HG02759 (cell line): ENCODE data around the gene AKAP13.
A peak's percentile ranks its signal among the peaks of the same experiment; 100 is the strongest.

ENCODE experiments used
- ATAC-seq: cut with Tn5 transposase; IDR thresholded peaks from one replicate; pipeline ENCODE4 v1.9.1; 2021; ENCODE audit warnings: mild to moderate bottlenecking, moderate library complexity; ENCODE audit not compliant: unreplicated experiment

AKAP13 gene

DNA sequence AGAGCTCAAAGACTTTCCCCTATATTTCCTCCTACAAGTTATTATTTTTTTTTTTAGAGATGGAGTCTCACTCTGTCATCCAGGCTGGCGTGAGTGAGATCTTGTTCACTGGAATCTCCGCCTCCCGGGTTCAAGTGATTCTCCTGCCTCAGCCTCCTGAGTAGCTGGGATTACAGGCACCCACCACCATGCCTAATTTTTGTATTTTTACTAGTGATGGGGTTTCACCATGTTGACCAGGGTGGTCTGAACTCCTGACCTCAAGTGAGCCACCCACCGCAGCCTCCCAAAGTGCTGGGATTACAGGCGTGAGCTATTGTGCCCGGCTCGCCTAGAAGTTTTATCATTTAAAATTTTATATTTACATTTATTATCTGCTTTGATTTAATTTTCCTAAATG lies 5.9 kb downstream of the AKAP13 start:
- no peak for ATAC-seq

DNA sequence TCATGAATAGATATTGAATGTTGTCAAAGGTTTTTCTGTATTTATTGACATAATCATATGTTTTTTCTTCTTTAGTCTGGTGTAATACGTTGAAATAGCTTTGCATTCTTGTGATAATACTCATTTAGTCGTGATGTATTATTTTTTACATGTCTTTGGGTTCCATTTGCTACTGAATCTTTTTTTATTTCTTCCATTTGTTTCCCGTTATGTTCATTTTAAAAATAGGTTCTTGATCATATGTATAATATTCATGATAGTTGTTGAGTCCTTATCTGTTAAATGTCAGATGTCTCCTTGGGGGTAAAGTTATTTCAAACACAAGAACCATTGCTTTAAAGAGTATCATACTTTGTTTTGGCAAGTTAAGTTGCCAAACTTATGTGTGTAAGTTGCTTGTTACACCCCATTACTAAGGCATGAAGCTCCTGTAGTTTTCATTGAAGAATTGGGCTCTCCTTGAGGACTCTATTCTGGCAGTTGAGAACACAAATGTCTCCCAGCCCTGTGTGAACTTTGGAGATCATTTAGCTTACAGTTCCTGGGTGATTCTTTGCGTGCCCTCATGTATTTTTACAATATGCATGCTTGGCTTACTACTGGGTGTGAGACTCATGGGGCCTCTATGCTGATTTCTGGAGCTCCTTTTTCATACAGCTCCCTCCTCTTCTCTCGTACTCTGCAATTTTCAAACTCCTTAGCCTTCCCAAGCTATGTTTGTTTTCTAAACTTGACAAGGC lies 8.3 kb downstream of the AKAP13 start:
- no peak for ATAC-seq

DNA sequence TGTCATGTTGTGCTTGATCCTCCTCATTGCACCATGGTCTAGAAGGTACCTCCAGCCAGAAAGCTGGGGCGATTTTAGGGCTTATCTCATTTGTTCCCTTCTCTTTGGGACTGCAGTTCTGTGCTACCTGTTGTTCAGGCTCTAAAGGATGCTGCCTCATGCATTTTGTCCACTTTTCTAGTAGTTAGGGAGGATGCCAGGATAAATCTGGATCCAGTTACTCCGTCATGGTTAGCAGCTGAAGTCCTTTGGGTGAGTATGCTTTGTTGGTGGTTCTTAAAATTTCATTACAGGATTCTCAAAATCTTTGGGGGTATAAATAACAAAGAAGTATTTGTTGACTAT lies 8.9 kb downstream of the AKAP13 start:
- ATAC-seq: no peak

DNA sequence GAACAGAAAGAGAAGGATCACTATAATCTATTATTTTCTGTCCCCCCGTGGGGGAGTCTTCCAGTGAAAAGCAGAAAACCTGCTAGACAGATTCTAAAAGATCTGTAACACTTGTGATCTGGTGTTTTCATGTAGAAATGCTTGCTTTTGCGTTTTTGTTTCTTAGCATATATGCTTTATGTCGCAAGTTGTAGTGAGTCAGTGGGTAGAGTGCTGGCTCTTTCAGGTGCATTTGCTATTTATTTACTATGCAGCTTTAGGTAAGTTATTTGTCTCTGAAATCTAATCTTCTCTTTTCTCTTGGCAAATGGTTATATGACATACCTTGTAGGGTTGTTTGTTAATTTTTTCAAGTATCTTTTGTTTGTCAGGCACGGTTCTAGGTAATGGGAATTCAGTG lies 9.4 kb downstream of the AKAP13 start:
- no peak for ATAC-seq

DNA sequence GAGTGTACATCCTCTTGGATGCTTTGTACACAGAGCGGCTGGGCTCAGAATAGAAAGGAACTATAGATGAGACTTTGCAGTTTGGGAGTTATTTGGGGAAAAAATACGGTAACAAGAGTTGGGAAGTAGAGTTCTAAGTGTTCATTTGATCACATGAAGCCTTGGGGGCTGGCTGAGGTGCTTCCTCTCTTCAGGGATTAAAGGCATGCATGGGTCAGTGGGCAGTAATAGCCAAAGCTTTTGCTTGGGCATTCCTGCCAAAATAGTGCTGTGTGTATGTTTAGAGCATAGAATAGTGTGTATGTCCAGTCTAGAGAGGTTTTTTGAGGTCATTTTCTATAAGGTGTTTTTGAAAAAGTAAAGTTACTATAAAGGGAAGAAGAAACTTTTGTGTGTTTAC lies 12.8 kb downstream of the AKAP13 start:
- no peak for ATAC-seq

DNA sequence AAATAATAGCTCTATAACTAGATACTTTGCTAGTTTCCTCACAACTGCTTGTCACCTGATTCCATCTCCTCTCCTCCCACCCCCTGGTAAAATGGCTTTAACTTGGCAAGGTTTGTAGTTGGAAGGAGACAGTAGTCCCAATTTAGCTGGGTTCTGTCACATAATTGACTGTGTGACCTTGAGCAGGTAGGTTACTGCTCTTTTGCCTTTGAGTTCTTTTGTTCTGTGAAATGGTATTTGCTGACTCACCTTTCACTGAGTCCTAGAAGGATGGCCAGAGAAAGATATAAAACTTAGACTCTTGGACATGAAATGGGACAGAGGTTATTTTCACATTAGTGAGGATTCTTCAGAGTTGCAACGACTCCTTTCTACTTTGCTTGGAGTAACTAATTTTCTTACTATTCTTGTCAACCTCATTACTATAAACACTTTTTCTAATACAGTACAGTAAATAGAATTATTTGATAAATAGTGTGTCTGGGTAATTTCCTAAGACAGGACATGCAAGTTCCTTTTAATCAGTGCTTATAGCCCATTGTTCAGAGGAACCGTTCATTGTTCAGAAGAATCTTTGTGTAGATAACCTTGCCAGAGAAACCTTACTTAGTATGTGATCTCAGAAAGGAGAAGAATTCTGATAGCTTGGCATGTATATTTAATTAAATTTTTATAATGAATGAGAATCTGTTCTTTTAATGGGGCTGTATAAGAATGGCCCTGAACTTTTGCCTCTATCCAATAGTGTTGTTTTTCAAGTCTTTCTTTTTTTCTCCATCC lies 14.3 kb downstream of the AKAP13 start:
- no peak for ATAC-seq

DNA sequence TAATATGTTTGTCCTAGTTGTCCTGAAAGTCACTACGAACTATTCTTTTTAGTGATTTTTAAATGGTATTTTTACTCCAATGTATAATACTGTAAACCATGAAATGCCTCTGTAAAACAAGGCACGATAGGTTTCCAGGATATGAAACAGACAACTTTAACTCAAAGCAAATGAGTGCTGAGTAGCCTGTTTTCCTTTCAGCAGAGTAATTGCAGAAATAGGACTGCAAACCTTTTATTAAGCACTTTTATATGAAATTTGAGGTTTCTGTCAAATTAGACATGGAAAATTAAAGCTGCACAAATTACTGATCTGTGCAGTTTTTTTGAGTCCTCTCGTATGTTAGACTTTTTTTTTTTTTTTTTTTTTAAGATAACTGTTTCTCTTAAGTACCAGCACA lies 16.2 kb downstream of the AKAP13 start:
- ATAC-seq: no peak

DNA sequence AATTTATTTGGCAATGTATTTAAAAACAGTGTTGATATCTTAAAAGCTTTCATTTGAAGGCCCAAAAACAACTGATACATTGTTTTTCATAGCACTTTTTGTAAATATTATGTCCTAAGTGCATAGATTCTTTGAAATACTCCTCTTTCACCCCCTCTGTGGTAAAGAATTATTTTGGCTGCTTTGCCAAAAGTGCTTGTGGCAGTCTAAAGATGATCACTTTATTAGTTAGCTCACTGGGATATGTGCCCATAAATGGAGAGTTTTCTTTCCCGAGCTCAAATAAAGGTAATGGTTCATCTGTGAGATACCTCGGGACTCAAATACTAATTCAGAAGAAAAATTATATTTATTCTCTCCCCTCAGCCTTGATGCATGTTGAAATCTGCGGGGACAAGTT lies 16.7 kb downstream of the AKAP13 start:
- no peak for ATAC-seq

DNA sequence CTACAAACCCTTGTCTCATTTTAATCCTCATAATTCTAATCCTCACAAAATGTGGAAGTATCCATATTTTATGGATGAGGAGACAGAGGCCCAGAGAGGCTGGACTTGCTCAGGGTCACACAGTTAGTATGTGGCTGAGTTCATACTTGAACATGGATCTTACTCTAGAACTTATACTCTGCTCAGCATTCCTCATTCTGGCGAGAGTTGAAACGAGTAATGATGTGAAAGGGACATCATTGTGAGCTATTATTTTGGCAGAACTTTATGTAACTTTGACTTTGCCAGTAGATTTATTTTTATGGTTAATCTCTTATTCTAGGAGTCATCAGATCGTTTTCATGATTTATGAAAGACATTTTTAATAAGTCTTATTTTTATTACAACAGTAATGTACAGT lies 17.5 kb downstream of the AKAP13 start:
- no peak for ATAC-seq

DNA sequence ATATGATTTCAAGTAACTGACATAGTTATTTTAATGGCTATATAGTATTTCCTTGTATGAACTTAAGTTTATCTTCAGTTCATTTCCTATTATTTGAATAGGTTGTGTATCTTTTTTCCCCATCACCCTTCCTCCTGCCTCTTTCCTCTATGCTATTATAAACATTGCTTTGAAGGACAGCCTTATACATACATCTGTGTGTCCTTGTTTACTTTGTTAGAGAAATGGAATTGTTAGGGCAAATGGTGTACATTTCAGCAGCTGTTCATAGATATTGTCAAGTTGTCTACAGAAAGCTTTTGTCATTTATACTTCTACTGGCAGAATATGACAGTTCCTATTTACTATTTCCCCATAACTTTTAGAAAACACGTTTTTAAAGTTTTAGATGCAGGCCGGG lies 18.4 kb downstream of the AKAP13 start:
- no peak for ATAC-seq

DNA sequence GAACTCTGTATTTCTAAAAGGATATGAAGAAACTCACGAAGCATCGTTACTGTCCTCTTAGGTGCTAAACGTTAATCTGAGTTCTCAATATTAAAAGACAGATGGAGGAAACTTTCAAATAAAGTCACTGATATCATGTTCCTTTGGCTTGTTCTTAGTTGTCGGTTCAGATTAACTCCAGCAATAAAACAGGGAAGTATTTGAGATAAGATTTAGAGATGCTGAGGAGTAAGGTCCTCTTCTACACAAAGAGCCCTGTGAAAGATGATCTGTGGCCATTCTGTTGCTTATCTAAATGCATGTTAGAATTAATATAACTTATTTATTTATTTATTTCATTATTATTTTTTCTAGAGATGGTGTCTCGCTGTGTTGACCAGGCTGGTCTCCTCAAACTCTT lies 19.2 kb downstream of the AKAP13 start:
- no peak for ATAC-seq

DNA sequence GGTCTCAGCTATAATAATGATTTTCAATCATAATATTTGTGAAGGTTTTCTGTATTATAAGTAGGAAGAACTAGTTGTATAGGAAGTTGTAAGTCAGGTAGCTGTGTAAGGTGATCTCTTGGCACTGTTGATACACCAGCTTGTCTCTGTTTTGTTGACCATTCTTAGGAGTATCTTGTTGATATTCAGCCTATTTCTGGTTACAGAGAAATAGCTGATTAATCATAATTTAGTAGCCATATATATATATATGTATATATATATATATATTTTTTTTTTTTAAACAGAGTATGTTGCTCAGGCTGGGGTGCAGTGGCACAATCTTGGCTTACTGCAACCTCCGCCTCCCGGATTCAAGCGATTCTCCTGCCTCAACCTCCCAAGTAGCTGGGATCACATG lies 20.2 kb downstream of the AKAP13 start:
- ATAC-seq: no peak

DNA sequence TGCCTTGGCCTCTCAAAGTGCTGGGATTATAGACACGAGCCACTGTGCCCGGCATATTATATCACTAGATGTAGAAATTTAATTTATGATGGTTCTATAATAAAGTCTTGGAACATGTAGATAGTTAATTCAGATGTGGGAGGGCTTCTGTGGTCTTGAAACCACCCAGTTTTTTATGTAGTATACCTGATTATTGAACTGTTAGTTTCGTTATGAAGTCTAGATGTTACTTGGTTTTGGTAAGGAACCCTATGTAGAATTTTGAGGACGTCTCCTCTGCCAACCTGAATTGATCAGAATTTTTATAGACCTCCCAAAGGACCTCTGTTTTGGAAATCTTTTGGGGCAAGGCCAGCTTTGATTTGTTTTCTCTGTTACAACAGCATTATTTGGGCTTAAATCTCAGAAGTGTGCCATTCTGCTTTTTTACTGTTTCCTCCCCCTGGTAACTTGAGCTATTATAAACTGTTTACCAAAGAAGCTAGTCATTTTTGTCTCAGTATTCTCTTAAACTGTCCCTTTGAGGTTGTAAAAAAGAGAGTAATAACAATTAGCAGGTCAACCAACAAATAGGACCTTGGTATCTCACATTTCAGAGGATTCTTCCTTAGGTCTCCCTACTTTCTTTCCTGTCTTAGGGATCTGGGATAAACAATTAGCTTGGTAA lies 20.8 kb downstream of the AKAP13 start:
- ATAC-seq: peak; percentile 61

DNA sequence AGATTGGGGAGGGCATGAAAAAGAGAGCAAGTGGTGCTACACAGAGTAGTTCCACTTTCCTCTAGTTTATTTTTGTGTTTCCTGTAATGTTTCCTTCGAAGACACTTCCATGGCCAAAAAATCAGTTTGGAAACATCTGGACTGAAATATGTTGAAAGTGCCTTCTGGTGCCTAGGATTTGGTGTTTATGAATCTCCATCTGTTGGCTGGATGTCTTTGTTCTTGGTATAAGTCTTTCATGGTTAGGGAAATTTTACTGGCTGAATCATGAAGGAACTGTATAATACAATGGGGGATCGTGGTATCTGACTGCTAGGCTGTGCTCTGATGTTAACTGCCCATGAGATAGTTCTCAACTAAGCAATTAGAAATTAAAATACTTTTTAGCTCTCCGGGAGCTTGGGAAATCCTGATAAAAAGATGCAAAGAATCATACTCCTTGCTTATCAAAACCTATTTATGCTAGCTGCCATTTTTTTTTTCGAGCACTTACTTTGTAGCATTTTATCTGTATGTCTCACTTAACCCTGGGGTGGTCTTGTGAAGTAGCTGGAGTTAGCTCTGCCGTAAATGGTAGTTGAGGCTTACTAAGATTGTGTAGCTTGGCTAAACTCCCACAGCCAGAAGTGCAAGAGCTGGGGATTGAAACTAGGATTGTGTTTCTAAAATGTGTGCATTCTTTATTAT lies 21.9 kb downstream of the AKAP13 start:
- no peak for ATAC-seq

DNA sequence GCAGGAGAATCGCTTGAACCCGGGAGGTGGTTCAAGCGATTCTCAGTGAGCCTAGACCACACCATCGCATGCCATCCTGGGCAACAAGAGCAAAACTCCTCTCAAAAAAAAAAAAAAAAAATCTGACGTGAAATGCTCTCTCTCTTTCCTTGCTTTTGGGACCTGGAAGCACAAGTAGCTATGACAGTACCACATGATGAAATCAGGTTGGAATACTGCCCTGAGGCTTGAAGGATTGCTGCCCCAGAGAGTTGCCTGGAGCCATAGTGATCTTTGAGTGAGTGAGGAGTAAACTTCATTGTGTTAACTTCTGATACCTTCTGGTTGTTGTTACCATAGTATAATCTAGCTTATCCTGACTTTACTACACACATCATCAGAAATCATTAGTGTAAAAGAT lies 23.3 kb downstream of the AKAP13 start:
- no peak for ATAC-seq

DNA sequence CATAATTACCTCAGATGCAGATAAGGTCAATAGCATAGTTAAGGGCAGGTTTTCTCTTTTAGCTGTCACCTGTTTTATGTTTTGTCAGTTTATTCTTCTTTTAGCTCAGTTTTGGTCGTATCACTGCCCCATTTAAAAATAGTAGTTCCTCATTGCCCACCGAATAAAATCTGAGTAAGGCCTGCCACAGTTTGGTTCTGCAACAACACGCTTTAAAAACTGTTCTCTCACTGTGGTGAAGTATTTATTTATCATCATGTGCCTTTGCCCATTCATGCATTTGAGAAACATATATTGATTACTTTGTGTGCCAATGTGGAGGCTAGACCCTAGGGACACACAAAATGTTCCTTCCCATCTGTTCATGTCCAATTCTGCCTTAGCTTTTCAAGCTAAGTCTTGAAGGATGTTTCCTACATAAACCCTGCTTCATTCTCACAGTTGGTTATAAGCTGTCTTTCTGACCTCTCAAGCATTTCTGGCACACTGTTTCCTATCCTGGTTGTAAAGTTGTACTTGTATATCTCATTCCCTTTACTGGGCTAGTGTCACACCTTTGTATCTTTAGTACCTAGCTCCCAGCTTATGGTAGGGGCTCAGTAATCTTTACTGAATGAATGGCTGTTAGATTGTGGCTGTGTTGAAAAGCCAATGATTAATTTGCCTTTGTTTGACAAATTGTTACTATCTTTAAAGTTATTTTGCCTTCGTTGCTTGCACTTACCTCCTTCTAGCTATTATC lies 23.9 kb downstream of the AKAP13 start:
- ATAC-seq: no peak

DNA sequence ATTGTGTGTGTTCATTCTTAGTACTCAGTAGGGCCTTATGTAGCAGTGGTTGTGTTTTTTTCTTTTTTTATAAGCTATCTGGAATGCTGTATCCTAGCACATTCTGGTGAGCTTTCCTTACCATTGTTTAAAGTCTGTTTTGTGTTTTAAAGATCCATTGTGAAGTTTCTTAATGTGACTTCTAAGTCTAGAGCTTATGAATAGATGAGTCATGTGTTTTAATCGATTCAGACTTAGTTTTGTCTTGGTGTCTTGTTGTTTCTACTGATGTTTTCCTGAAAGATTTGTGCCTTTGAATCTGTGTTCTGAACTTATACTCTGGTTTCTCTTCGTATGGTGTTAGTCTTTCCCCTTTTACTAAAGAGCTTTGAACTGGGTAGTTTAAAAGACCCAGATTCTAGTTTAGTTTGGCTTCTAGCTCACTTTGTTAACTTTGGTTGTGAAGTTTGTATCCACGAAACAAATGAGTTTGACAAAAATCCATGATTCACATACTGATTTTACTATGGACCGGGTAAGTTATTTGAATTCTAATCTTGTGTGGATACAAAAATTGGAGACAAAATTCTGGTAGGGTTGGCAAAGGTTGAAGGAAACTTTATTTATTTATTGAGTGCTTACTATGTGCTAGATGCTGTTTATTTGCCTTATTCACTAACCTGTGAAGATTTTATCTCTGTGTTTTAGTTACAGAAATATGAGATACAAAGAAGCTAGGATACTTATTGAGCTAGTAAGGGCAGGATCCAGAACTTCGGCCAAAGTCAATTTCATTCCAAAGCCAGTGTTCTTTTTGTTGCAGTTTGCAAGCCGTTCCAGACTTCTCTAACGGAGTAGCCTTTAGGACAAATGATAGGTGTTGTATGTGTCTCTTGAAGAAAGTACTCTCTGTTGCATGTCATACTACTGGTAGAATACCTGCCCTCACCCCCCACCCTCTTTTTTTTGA lies 24.8 kb downstream of the AKAP13 start:
- no peak for ATAC-seq

DNA sequence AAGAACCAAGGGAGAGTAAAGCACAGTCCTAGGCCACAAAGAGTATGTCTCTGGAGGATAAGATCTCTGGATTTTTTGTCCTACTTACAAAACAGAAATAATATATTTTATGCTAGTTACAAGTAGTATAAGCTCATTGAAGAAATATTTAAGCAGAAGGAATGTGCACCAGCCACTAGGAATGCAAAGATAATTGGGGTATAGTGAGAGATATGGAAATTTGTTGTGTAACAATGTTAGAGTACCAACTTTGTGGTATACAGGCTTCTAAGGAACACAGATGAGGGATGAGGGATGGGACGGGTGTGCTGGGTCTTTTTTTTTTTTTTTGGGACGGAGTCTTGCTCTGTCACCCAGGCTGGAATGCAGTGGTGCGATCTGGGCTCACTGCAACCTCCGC lies 26.5 kb downstream of the AKAP13 start:
- no peak for ATAC-seq

DNA sequence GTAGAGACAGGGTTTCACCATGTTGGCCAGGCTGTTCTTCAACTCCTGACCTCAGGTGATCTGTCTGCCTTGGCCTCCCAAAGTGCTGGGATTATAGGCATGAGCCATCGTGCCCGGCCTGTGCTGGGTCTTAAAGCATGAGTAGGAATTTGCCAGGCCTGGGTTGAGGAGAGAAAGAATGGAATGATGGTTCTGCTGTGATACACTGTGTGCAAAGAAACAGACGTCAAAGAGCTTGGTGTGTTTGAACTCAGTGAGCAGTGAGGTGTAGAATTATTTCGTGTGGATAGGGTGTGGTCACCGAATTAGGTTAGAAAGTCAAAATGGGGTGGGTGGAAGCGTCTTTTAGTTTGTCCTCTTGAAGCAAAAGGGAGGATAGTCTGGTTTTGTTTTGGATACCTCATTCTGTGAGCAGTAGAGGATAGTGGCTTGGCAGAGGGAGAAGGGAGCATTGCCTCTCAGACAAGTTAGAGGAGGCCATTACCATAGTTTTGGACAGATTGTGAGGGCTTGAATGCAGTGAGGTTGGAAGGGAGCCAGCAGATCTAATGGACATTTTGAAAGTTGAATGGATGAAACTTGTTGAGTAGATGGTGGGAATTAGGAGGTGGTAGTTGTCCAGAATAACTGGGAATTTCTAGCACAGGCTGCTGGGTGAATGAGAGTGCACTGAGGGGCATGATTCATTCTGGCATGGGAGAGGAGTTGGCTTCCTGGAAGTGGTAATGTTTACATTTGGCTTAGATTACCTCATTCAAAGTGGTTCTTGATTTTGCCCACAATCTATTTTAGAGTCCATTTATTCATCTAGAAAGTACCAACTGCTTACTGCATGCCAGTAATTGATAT lies 27.2 kb downstream of the AKAP13 start:
- ATAC-seq: peak; percentile 36
